Peyer's patch (tissue), 4 donors: ENCODE results near the gene CCDC83.

ENCODE experiments used
- CTCF ChIP-seq, 6 experiments: fragments of 450-650 bp in 4 of 6; fragments of 200-600 bp in 2 of 6; sonication (generic) in 1 of 6; IDR thresholded peaks; one replicate each; pipeline ENCODE4 v1.5.1; 2017 to 2019; ENCODE audit warnings: antibody characterized with exemption in 6 of 6, mild to moderate bottlenecking in 3 of 6, moderate library complexity in 1 of 6
- POLR2A ChIP-seq, 2 donors: fragments of 450-650 bp; IDR thresholded peaks; one replicate each; pipeline ENCODE4 v1.5.1; 2017; ENCODE audit warnings: antibody characterized with exemption in 2 of 2, mild to moderate bottlenecking in 2 of 2, moderate library complexity in 2 of 2

- TF ChIP-seq POLR2A (IDR thresholded peaks at IDR 0.05) (no peak), CTCF (IDR thresholded peaks at IDR 0.05) (no peak)
Measured at GRCh38 chr11:85835729-85836128, 19.5 kb upstream of the CCDC83 start.
